B cell (primary cell): ENCODE data around the gene MYRIP. TPM values are rescaled to one million over a fixed set of nuclear protein-coding genes. Genes with fewer than 3 reads are reported as not detected.

ENCODE experiments used
- ATAC-seq: fragments of 200-7000 bp; cut with Tn5 transposase; one replicate; pipeline ENCODE4 v1.10.0; 2021; ENCODE audit warnings: low read depth, mild to moderate bottlenecking, moderate number of reproducible peaks, moderate library complexity
- CTCF ChIA-PET: fragments of 350-600 bp; sonication (Branson Sonifier 250); formaldehyde crosslinking; loops from one replicate; lab custom pipeline; 2021; ENCODE audit warnings: antibody characterized with exemption, inconsistent platforms; lab: Charles Lee
- POLR2A ChIA-PET: fragments of 350-600 bp; sonication (Branson Sonifier 250); formaldehyde crosslinking; loops from one replicate; lab custom pipeline; 2021; ENCODE audit warnings: antibody characterized with exemption; lab: Charles Lee
- DNase-seq: peaks from one replicate; pipeline ENCODE4 v3.0.0; 2013
- H2AFZ ChIP-seq: 2 replicates; pipeline ENCODE4 v1.6.1; 2012; ENCODE audit warnings: mild to moderate bottlenecking, low read depth, low read length; ENCODE audit not compliant: insufficient read depth, poor library complexity, severe bottlenecking
- H3K27ac ChIP-seq, 2 donors: 1 replicate in 1 of 2; 2 replicates in 1 of 2; pipeline ENCODE4 v1.5.1; 2012 to 2013; ENCODE audit warnings: low read length in 2 of 2, mild to moderate bottlenecking in 2 of 2, moderate library complexity in 1 of 2
- H3K27me3 ChIP-seq, 4 experiments: fragments of 200-600 bp in 1 of 4; sonication (generic) in 1 of 4; replicated peaks in 1 of 4; 1 replicate in 2 of 4; 2 replicates in 2 of 4; pipeline versions ENCODE4 v1.6.1 to v1.7.0; 2013 to 2016; ENCODE audit warnings: low read length in 3 of 4, mild to moderate bottlenecking in 2 of 4, mixed read lengths in 1 of 4, moderate library complexity in 1 of 4; ENCODE audit not compliant: insufficient read depth in 4 of 4, control insufficient read depth in 3 of 4; ENCODE audit errors: control extremely low read depth in 1 of 4
- H3K36me3 ChIP-seq, 2 experiments: replicated peaks in 1 of 2; 1 replicate in 1 of 2; 2 replicates in 1 of 2; pipeline versions ENCODE4 v1.6.1 to v1.7.1; 2013; ENCODE audit warnings: low read length in 1 of 2; ENCODE audit not compliant: insufficient read depth in 2 of 2, control insufficient read depth in 1 of 2; ENCODE audit errors: control extremely low read depth in 1 of 2, extremely low read depth in 1 of 2
- H3K4me1 ChIP-seq, 2 donors: fragments of 200-600 bp in 1 of 2; sonication (generic) in 1 of 2; 1 replicate in 1 of 2; 2 replicates in 1 of 2; pipeline versions ENCODE4 v1.5.1 to v1.6.1; 2013 to 2017; ENCODE audit warnings: low read length in 2 of 2; ENCODE audit not compliant: control insufficient read depth in 2 of 2, insufficient read depth in 2 of 2
- H3K4me2 ChIP-seq: replicated peaks from 2 replicates; pipeline ENCODE3; 2012; ENCODE audit warnings: mild to moderate bottlenecking, low read depth, low read length; ENCODE audit not compliant: poor library complexity, severe bottlenecking
- H3K4me3 ChIP-seq, 5 experiments: fragments of 200-600 bp in 1 of 5; sonication (generic) in 1 of 5; 1 replicate in 3 of 5; 2 replicates in 2 of 5; pipeline versions ENCODE4 v1.5.1 to v1.7.0; 2011 to 2016; ENCODE audit warnings: low read length in 4 of 5, mild to moderate bottlenecking in 4 of 5, low read depth in 2 of 5, control low read depth in 1 of 5, moderate library complexity in 1 of 5; ENCODE audit not compliant: insufficient read depth in 1 of 5; ENCODE audit errors: control extremely low read depth in 1 of 5, extremely low read depth in 1 of 5
- H3K79me2 ChIP-seq: fragments of 200-600 bp; sonication (generic); one replicate; pipeline ENCODE4 v1.6.0; 2016; ENCODE audit warnings: low read length; ENCODE audit not compliant: control insufficient read depth, insufficient read depth
- H3K9ac ChIP-seq: fragments of 200-600 bp; sonication (generic); 2 replicates; pipeline ENCODE4 v1.6.1; 2017; ENCODE audit warnings: mild to moderate bottlenecking, low read length, moderate library complexity
- H3K9me3 ChIP-seq, 3 donors: one replicate each; pipeline versions ENCODE4 v1.6.1 to v1.7.1; 2013; ENCODE audit warnings: low read length in 2 of 3; ENCODE audit not compliant: control insufficient read depth in 2 of 3, insufficient read depth in 1 of 3; ENCODE audit errors: control extremely low read depth in 1 of 3
- H4K20me1 ChIP-seq: 2 replicates; pipeline ENCODE4 v1.6.0; 2012; ENCODE audit warnings: mild to moderate bottlenecking, low read length; ENCODE audit not compliant: insufficient read depth, control insufficient read depth, poor library complexity, severe bottlenecking
- H3K27ac Mint-ChIP-seq: one replicate; pipeline ENCODE4 v1.8.0; 2021; ENCODE audit warnings: mixed read lengths
- H3K27me3 Mint-ChIP-seq: one replicate; pipeline ENCODE4 v1.8.0; 2021; ENCODE audit warnings: mixed read lengths
- H3K4me1 Mint-ChIP-seq: one replicate; pipeline ENCODE4 v1.8.0; 2021; ENCODE audit warnings: mixed read lengths
- H3K4me3 Mint-ChIP-seq: one replicate; pipeline ENCODE4 v1.8.0; 2021; ENCODE audit warnings: mixed read lengths
- H3K9me3 Mint-ChIP-seq: one replicate; pipeline ENCODE4 v1.8.0; 2022; ENCODE audit warnings: mixed read lengths; ENCODE audit not compliant: insufficient read depth
- CTCF ChIP-seq: fragments of 200-600 bp; IDR thresholded peaks from one replicate; pipeline ENCODE4 v1.8.0; 2022; ENCODE audit warnings: antibody characterized with exemption, mild to moderate bottlenecking
- EZH2 ChIP-seq: IDR thresholded peaks from 2 replicates; pipeline ENCODE4 v1.6.1; 2012; ENCODE audit warnings: borderline replicate concordance, low read depth, mild to moderate bottlenecking, moderate library complexity, low read length; ENCODE audit not compliant: insufficient read depth, poor library complexity, severe bottlenecking
- WGBS: methylation state at CpG from one replicate; pipeline ENCODE4 v1.1.5; 2013; ENCODE audit warnings: missing lambda C conversion rate; ENCODE audit not compliant: insufficient coverage; 5-methylcytosine and 5-hydroxymethylcytosine counted together
- intact Hi-C: fragments of 100-400 bp; cut with micrococcal nuclease; formaldehyde crosslinking; loops from one replicate; pipeline ENCODE4 v1.10.0; 2022
- polyA plus RNA-seq: library from polyadenylated mRNA; depleted of rRNA; stranded (reverse); fragments of >200 nt; gene quantifications from 2 replicates; pipeline ENCODE4 v1.2.3, GENCODE V29; 2012
- total RNA-seq, 2 donors: library from RNA; stranded (reverse); fragments of 120-200 nt in 1 of 2; gene quantifications; 1 replicate in 1 of 2; 2 replicates in 1 of 2; pipeline versions ENCODE4 v1.2.3 to v1.2.4, GENCODE V29; 2013 to 2022

Gene MYRIP
- total and polyA plus RNA-seq, 2 donors (not counting 1 experiment from before 2014, with no cell fraction given), result 0.03 to 0.10 TPM

- no peak overlapping the region for H3K4me2 ChIP-seq
- H3K4me3 ChIP-seq, result no peak overlapping the region
- no peaks in the 10 kb centered on the region for H3K36me3 ChIP-seq
- no peaks in the 10 kb centered on the region for H3K79me2 ChIP-seq
- peaks cover 2% of the 10 kb centered on the region for H3K4me1 Mint-ChIP-seq
- no peak overlapping the region for H2AFZ ChIP-seq
- no peaks in the 10 kb centered on the region for H3K9me3 ChIP-seq
- no peaks in the 10 kb centered on the region for H3K4me1 ChIP-seq
- DNase-seq (no peak), ATAC-seq (no peak)
- CTCF ChIA-PET, result no interaction called here
- H3K27ac Mint-ChIP-seq, result no peak overlapping the region
- intact Hi-C loops, result no loop called here
- H3K9me3 Mint-ChIP-seq, result no peaks in the 10 kb centered on the region
- H3K27ac ChIP-seq, result no peak overlapping the region
- no peak overlapping the region for H3K4me3 Mint-ChIP-seq
- H3K9ac ChIP-seq, result no peak overlapping the region
- H3K27me3 ChIP-seq, result no peaks in the 10 kb centered on the region
- no peaks in the 10 kb centered on the region for H4K20me1 ChIP-seq
- H3K27me3 Mint-ChIP-seq, result no peaks in the 10 kb centered on the region
- WGBS, result 100% methylated on average over 1 of the region's 1 CpG
- POLR2A ChIA-PET, result no interaction called here
- no peak for TF ChIP-seq CTCF
- no peak for TF ChIP-seq EZH2
Observed at GRCh38 chr3:40258555-40258954, 449.1 kb downstream of the MYRIP start.

GRCh38 chr3:40262331-40262730 lies 452.9 kb downstream of the MYRIP start:
- ATAC-seq (no peak), DNase-seq (no peak)
- Mint-ChIP-seq H3K4me1 (no peaks in the 10 kb centered on the region), H3K27ac (no peak overlapping the region), H3K9me3 (no peaks in the 10 kb centered on the region), H3K4me3 (no peak overlapping the region), H3K27me3 (no peaks in the 10 kb centered on the region)
- ChIA-PET CTCF (no interaction called here), POLR2A (no interaction called here)
- Histone ChIP-seq H3K9me3 (no peaks in the 10 kb centered on the region), H4K20me1 (no peaks in the 10 kb centered on the region), H3K27ac (no peak overlapping the region), H3K79me2 (no peaks in the 10 kb centered on the region), H3K4me2 (no peak overlapping the region), H3K4me1 (no peaks in the 10 kb centered on the region), H2AFZ (no peak overlapping the region), H3K9ac (no peak overlapping the region), H3K27me3 (no peaks in the 10 kb centered on the region), H3K4me3 (no peak overlapping the region), H3K36me3 (no peaks in the 10 kb centered on the region)
- intact Hi-C loops, result no loop called here
- TF ChIP-seq CTCF, result no peak
- no peak for TF ChIP-seq EZH2
